Peyer's patch (tissue), 4 donors: ENCODE measurements around the gene ZP2.

ENCODE experiments used
- CTCF ChIP-seq, 6 experiments: fragments of 450-650 bp in 4 of 6; fragments of 200-600 bp in 2 of 6; sonication (generic) in 1 of 6; IDR thresholded peaks; one replicate each; pipeline ENCODE4 v1.5.1; 2017 to 2019; ENCODE audit warnings: antibody characterized with exemption in 6 of 6, mild to moderate bottlenecking in 3 of 6, moderate library complexity in 1 of 6
- POLR2A ChIP-seq, 2 donors: fragments of 450-650 bp; IDR thresholded peaks; one replicate each; pipeline ENCODE4 v1.5.1; 2017; ENCODE audit warnings: antibody characterized with exemption in 2 of 2, mild to moderate bottlenecking in 2 of 2, moderate library complexity in 2 of 2

GRCh38 chr16:21199607-21200218 is 11.7 kb downstream of the ZP2 start:
- TF ChIP-seq CTCF (IDR thresholded peaks at IDR 0.05) (no peak), POLR2A (IDR thresholded peaks at IDR 0.05) (peak in 1 of 2 donors; percentile 53)
